Measurements from ENCODE around the gene KRT9.
"Not testable (repeated sequence)": the region's sequence is repeated elsewhere in the genome, so short reads cannot be mapped to it uniquely, and the experiment has no call there.

The KRT9 gene, protein sequence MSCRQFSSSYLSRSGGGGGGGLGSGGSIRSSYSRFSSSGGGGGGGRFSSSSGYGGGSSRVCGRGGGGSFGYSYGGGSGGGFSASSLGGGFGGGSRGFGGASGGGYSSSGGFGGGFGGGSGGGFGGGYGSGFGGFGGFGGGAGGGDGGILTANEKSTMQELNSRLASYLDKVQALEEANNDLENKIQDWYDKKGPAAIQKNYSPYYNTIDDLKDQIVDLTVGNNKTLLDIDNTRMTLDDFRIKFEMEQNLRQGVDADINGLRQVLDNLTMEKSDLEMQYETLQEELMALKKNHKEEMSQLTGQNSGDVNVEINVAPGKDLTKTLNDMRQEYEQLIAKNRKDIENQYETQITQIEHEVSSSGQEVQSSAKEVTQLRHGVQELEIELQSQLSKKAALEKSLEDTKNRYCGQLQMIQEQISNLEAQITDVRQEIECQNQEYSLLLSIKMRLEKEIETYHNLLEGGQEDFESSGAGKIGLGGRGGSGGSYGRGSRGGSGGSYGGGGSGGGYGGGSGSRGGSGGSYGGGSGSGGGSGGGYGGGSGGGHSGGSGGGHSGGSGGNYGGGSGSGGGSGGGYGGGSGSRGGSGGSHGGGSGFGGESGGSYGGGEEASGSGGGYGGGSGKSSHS

DNA sequence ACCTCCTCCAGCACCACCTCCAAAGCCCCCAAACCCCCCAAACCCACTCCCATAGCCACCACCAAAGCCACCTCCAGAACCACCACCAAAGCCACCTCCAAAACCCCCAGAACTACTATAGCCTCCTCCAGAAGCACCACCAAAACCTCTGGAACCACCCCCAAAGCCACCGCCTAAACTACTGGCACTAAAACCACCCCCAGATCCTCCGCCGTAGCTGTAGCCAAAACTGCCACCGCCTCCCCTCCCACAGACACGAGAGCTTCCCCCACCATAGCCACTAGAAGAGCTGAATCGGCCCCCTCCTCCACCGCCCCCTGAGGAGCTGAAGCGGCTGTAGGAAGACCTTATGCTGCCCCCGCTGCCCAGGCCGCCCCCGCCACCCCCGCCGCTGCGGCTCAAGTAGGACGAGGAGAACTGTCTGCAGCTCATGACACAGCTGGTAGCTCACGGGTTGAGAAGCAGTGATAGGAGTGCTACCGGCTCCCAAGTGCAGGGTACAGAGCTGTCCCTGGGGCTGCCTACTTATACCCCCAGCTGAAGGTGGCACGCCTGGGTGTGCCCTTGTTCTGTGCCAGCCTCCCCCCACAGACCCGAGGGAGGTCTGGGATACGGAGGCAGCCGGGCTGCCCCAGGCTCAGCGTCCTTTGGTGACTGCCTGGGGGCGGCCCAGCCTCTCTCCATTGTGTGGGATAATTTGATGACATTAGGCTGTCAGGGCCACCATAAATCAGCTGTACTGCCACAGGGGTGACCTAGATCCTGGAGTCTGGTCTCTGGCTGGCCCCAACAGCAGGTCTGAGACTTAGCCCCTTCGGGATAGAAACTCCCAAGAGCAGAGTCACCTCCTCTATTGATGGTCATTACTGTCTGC lies at the start of gene KRT9:
TSS of gene KRT9 (minus strand) at position 499 of the 874 bp plus-strand sequence. CDS start at position 432, 67 bp downstream.
- no peak within 1 kb of the TSS for H3K4me3 ChIP-seq (ENCODE audit: low read depth in 1 of 2, low read length in 2 of 2)

DNA sequence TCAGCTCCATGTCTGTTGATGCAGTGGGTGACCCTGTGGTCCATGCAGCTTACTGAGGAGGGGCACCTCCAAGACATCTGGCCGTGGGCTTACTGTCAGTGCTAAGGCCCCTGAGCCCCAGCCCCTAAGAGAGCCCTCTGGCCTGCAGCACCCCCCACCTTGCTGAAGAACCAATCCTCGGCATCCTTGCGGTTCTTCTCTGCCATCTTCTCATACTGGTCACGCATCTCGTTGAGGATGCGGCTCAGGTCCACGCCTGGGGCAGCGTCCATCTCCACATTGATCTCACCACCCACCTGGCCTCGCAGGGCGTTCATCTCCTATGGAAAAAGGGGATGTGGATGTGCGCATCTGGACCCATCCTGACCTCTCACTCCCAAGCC lies 49.6 kb upstream of the KRT9 start:
- not testable (repeated sequence) for H3K4me1 ChIP-seq (ENCODE audit: control insufficient read depth in 1 of 2, insufficient read depth in 2 of 2, low read length in 2 of 2); H3K9me3 ChIP-seq (ENCODE audit: control insufficient read depth in 1 of 2, low read length in 2 of 2); H3K36me3 ChIP-seq (ENCODE audit: control insufficient read depth in 1 of 2, insufficient read depth in 2 of 2, low read length in 2 of 2); H3K27me3 ChIP-seq (ENCODE audit: control insufficient read depth in 1 of 2, insufficient read depth in 2 of 2, low read length in 2 of 2); H3K4me3 ChIP-seq (ENCODE audit: low read depth in 1 of 2, low read length in 2 of 2); H3K27ac ChIP-seq (ENCODE audit: low read depth, low read length); H3K9ac ChIP-seq (ENCODE audit: low read depth in 1 of 2, low read length in 2 of 2)

More for the DNA sequence above, at the start of gene KRT9:
- Histone ChIP-seq H3K27me3 (ENCODE audit: control insufficient read depth in 1 of 2, insufficient read depth in 2 of 2, low read length in 2 of 2) (peaks cover 3 to 5% of the 10 kb centered on the region in 2 donors), H3K9ac (ENCODE audit: low read depth in 1 of 2, low read length in 2 of 2) (no peak within 1 kb of the TSS), H3K4me1 (ENCODE audit: control insufficient read depth in 1 of 2, insufficient read depth in 2 of 2, low read length in 2 of 2) (peaks cover 0 to 9% of the 10 kb centered on the region in 2 donors), H3K27ac (ENCODE audit: low read depth, low read length) (no peak within 1 kb of the TSS), H3K36me3 (ENCODE audit: control insufficient read depth in 1 of 2, insufficient read depth in 2 of 2, low read length in 2 of 2) (no peaks in the 10 kb centered on the region), H3K9me3 (ENCODE audit: control insufficient read depth in 1 of 2, low read length in 2 of 2) (peaks cover 0 to 4% of the 10 kb centered on the region in 2 donors)

DNA sequence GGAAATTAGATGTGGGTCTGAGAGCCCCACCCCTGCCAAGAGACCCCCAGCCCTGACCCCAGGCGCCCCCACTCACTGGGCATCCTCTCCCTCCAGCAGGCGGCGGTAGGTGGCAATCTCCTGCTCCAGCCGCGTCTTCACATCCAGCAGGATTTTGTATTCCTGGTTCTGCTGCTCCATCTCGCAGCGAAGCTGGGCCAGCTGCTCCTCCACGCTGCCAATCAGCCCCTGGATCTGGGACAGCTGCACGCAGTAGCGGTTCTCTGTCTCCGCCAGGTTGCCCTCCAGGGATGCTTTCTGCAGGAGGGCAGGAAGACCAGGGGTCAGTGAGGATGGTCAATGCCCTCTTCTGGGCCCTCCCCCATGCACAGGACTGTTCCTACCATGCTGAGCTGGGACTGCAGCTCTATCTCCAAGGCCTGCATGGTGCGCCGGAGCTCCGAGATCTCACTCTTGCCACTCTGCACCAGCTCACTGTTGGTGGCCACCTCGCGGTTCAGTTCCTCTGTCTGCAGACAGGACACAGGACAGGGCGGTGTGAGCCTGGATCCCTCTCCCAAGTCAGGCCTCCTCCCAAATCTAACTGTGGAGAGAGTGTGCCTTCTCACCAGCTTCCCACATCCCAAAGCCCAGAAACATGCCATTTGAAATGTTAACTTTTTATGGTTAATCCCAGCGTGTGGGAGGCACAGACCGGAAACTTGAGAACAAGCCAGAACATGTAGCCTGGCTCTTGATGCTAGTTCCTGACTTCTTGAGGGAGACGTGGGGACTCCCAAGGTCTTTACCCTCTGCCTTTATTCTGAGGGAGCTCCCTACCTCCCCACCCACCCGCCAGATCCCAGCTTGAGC lies 49.0 kb upstream of the KRT9 start:
- no peaks in the 10 kb centered on the region for H3K36me3 ChIP-seq (ENCODE audit: control insufficient read depth in 1 of 2, insufficient read depth in 2 of 2, low read length in 2 of 2)
- H3K4me1 ChIP-seq (ENCODE audit: control insufficient read depth in 1 of 2, insufficient read depth in 2 of 2, low read length in 2 of 2) = no peaks in the 10 kb centered on the region
- H3K4me3 ChIP-seq (ENCODE audit: low read depth in 1 of 2, low read length in 2 of 2) = no peak overlapping the region
- H3K9me3 ChIP-seq (ENCODE audit: control insufficient read depth in 1 of 2, low read length in 2 of 2) = no peaks in the 10 kb centered on the region
- H3K9ac ChIP-seq (ENCODE audit: low read depth in 1 of 2, low read length in 2 of 2) = no peak overlapping the region
- no peak overlapping the region for H3K27ac ChIP-seq (ENCODE audit: low read depth, low read length)
- H3K27me3 ChIP-seq (ENCODE audit: control insufficient read depth in 1 of 2, insufficient read depth in 2 of 2, low read length in 2 of 2) = peaks cover 0 to 3% of the 10 kb centered on the region in 2 donors

DNA sequence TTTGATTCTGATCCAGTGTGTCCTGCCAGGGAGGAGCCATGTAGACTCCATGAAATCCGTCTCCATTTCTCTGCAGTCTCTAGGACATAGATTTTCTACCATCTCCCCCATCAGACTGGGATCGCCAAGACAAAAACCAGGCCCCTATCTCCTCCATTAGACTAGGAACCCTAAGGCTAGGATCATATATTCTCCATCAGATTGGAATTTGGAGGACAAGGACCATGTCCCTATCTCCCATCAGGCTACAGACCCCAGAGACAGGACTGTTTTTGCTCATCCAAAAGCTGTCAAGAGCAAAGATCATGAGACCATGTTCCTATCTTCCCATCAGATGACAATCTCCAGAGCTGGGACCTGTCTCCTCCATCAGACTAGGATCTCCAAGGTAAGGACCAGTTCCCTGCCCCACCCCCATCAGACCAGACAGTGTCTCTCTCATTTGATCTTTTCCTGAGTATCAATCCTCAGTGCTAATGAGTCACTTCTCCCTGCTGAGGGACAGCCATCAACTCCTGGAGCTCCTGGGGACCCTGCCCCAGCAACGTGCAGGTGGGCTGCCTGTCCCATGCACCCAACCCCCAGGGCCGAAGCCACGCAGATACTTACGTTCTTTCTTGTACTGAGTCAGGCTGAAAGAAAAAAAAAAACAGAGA lies 48.2 kb upstream of the KRT9 start:
- H3K27me3 ChIP-seq (ENCODE audit: control insufficient read depth in 1 of 2, insufficient read depth in 2 of 2, low read length in 2 of 2); H3K9me3 ChIP-seq (ENCODE audit: control insufficient read depth in 1 of 2, low read length in 2 of 2); H3K4me1 ChIP-seq (ENCODE audit: control insufficient read depth in 1 of 2, insufficient read depth in 2 of 2, low read length in 2 of 2); H3K9ac ChIP-seq (ENCODE audit: low read depth in 1 of 2, low read length in 2 of 2); H3K4me3 ChIP-seq (ENCODE audit: low read depth in 1 of 2, low read length in 2 of 2); H3K27ac ChIP-seq (ENCODE audit: low read depth, low read length); H3K36me3 ChIP-seq (ENCODE audit: control insufficient read depth in 1 of 2, insufficient read depth in 2 of 2, low read length in 2 of 2): not testable (repeated sequence)

DNA sequence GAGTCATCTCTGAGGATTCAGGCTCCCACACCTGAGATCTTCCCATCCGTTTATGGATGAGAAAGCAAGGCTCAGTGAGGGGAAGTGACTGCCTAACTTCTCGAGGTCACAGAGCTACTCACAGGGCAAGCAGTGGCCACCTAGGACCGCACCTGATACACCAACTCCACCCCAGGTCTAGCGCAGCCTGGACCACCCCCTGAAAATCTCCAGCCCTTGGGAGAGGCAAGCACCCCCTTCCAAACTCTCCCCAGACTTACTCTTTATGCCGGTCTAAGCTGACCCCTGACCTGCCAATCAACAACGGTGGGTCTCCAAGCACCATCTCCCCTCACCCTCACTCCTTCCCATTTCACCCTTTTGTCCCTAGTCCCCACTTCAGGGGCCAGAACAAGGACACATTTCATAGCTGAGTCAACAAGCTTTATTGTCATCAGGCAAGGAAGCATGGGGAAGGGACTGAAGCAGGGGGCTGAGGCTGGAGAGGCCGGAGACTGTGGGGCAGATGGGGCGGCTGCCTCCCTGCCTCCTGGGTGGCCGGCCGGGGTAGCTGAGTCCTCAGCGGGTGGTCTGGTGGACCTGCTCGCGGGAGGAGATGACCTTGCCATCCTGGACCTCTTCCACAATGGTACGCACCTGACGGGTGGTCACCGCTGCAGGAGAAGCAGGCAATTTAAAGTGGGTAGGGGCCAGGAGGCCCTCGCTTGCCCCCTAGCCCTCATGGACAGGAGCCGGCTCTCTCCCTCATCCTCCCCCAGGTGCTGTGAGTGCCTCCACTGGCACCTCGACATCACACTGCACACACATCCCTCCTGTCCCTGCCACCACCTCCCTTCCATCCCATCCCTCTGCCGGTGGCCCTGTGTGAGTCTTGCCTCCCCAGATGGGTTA lies 47.4 kb upstream of the KRT9 start:
- Histone ChIP-seq H3K9ac (ENCODE audit: low read depth in 1 of 2, low read length in 2 of 2) (no peak overlapping the region), H3K4me3 (ENCODE audit: low read depth in 1 of 2, low read length in 2 of 2) (no peak overlapping the region), H3K4me1 (ENCODE audit: control insufficient read depth in 1 of 2, insufficient read depth in 2 of 2, low read length in 2 of 2) (no peaks in the 10 kb centered on the region), H3K27ac (ENCODE audit: low read depth, low read length) (no peak overlapping the region), H3K36me3 (ENCODE audit: control insufficient read depth in 1 of 2, insufficient read depth in 2 of 2, low read length in 2 of 2) (no peaks in the 10 kb centered on the region), H3K9me3 (ENCODE audit: control insufficient read depth in 1 of 2, low read length in 2 of 2) (no peaks in the 10 kb centered on the region), H3K27me3 (ENCODE audit: control insufficient read depth in 1 of 2, insufficient read depth in 2 of 2, low read length in 2 of 2) (peaks cover 0 to 3% of the 10 kb centered on the region in 2 donors)

DNA sequence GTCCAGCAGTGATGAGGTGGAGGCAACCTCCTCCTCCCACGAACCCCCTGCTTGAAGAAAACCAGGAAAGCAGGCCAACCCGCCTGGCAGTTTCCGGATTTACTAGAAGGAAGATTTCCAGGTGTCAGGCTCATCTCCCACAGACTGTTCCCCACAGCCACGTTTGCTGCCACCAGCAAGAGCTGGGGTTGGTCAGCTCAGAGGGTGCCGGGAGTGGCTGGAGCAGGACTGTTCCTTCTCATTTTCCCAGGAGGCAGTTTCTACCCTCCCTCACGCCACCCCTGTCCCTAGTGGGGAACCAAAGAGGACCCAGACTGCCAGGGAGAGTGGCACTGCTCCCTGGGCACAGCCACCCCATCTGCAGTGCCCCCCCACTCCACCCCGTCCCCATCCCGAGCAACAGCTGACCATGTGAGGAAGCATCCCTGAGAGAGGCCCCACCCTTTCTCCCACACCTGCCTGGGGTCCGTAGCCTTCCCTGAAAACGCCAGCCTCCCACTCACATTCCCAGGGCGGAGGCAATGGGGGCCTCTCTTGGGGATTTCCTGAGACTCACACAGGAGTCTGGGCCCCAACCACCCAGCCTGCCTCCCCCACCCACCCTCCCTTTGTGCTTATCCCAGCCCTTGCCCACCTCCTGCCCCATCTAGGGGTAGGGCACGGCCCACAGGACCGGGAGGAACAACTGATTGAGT lies 46.6 kb upstream of the KRT9 start:
- Histone ChIP-seq H3K9ac (ENCODE audit: low read depth in 1 of 2, low read length in 2 of 2) (no peak overlapping the region), H3K4me3 (ENCODE audit: low read depth in 1 of 2, low read length in 2 of 2) (no peak overlapping the region), H3K27me3 (ENCODE audit: control insufficient read depth in 1 of 2, insufficient read depth in 2 of 2, low read length in 2 of 2) (peaks cover 0 to 3% of the 10 kb centered on the region in 2 donors), H3K9me3 (ENCODE audit: control insufficient read depth in 1 of 2, low read length in 2 of 2) (no peaks in the 10 kb centered on the region), H3K27ac (ENCODE audit: low read depth, low read length) (no peak overlapping the region), H3K4me1 (ENCODE audit: control insufficient read depth in 1 of 2, insufficient read depth in 2 of 2, low read length in 2 of 2) (no peaks in the 10 kb centered on the region), H3K36me3 (ENCODE audit: control insufficient read depth in 1 of 2, insufficient read depth in 2 of 2, low read length in 2 of 2) (no peaks in the 10 kb centered on the region)

DNA sequence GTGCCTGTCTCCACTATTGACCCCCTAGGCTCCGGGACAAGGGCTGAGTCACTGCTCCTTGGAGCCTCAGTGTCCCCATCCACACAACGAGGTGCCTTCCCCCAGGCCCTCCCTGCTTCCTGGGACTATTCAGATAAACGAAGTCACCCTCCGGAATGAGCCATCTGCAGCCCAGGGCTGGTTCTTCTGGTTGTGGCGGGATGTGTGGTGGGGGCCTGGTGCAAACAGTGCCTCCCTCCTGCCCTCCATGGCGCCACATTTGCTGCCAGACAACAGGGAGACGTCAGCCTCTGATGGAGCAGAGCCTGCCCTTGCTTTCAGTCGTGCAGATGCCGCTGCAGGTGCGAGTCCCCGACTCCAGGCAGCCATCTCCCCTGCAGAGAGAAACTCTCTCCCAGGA lies 45.8 kb upstream of the KRT9 start:
- Histone ChIP-seq H3K9ac (ENCODE audit: low read depth in 1 of 2, low read length in 2 of 2) (no peak overlapping the region), H3K9me3 (ENCODE audit: control insufficient read depth in 1 of 2, low read length in 2 of 2) (no peaks in the 10 kb centered on the region), H3K4me3 (ENCODE audit: low read depth in 1 of 2, low read length in 2 of 2) (no peak overlapping the region), H3K27me3 (ENCODE audit: control insufficient read depth in 1 of 2, insufficient read depth in 2 of 2, low read length in 2 of 2) (peaks cover 0 to 3% of the 10 kb centered on the region in 2 donors), H3K36me3 (ENCODE audit: control insufficient read depth in 1 of 2, insufficient read depth in 2 of 2, low read length in 2 of 2) (no peaks in the 10 kb centered on the region), H3K4me1 (ENCODE audit: control insufficient read depth in 1 of 2, insufficient read depth in 2 of 2, low read length in 2 of 2) (no peaks in the 10 kb centered on the region), H3K27ac (ENCODE audit: low read depth, low read length) (no peak overlapping the region)

DNA sequence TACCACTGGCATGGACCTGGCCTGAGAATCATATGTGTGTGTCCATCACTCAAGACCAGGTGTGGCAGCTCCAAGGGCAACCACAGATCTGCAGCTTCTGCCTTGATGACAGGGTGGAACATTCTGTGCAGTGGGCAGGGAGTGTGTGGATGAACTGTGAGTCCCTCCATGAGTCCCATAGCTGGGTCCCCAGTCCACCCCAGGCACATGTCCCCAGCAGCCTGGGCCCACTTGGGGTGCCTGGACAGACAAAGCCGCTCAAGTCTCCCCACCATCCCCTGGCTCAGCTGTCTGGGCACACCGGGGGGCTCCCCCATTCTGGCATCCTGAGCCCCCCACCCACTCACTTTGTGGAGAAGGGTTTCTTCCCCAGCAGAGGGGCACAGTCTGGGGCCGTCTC lies 45.3 kb upstream of the KRT9 start:
- Histone ChIP-seq H3K4me3 (ENCODE audit: low read depth in 1 of 2, low read length in 2 of 2) (no peak overlapping the region), H3K9ac (ENCODE audit: low read depth in 1 of 2, low read length in 2 of 2) (no peak overlapping the region), H3K27ac (ENCODE audit: low read depth, low read length) (no peak overlapping the region), H3K36me3 (ENCODE audit: control insufficient read depth in 1 of 2, insufficient read depth in 2 of 2, low read length in 2 of 2) (no peaks in the 10 kb centered on the region), H3K9me3 (ENCODE audit: control insufficient read depth in 1 of 2, low read length in 2 of 2) (no peaks in the 10 kb centered on the region), H3K4me1 (ENCODE audit: control insufficient read depth in 1 of 2, insufficient read depth in 2 of 2, low read length in 2 of 2) (no peaks in the 10 kb centered on the region), H3K27me3 (ENCODE audit: control insufficient read depth in 1 of 2, insufficient read depth in 2 of 2, low read length in 2 of 2) (peaks cover 0 to 3% of the 10 kb centered on the region in 2 donors)
